Measurements from ENCODE around the gene NDUFA11. TPM values are rescaled to one million over a fixed set of nuclear protein-coding genes. Genes with fewer than 3 reads are reported as not detected.

NDUFA11 gene
- total and polyA plus RNA-seq, 2 of the 4 experiments (the other 2 are of a cell fraction), result 375 to 1,276 TPM

DNA sequence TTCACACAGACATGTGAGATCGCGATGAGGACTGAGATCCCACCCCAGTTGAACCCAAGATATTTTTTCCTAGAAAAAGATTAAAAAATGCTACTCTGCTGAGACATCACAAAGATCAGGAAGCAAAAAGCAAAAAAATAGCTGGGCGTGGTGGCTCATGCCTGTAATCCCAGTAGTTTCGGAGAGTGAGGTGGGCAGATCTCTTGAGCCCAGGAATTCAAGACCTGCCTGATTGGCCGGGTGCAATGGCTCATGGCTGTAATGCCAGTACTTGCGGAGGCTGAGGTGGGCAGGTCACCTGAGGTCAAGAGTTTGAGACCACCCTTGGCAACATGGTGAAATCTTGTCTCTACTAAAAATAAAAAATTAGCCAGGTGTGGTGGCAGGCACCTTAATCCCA is 53.4 kb downstream of the NDUFA11 start:
- H4K91ac ChIP-seq (ENCODE audit: insufficient read depth, low read depth, low read length), result no peak overlapping the region
- peaks cover 31% of the 10 kb centered on the region for H3K27me3 ChIP-seq (ENCODE audit: control insufficient read depth, insufficient read depth, low read length)
- H3K36me3 ChIP-seq (ENCODE audit: control insufficient read depth, insufficient read depth, low read length), result no peaks in the 10 kb centered on the region
- no peak overlapping the region; the same call in 1 of the 2 replicates for H3K4ac ChIP-seq (ENCODE audit: low read depth, low read length)
- no peak overlapping the region for H3K9ac ChIP-seq (ENCODE audit: low read depth, low read length)
- H4K8ac ChIP-seq (ENCODE audit: low read depth in 2 of 2, low read length in 2 of 2), result no peak overlapping the region
- no peak overlapping the region for H3K23ac ChIP-seq (ENCODE audit: low read depth, low read length)
- no peak overlapping the region for H3K27ac ChIP-seq (ENCODE audit: insufficient read depth, low read length)
- no TSS peak for BruUV-seq (replicated peaks)
- H2BK120ac ChIP-seq (ENCODE audit: low read depth, low read length), result no peak overlapping the region
- POLR2A ChIA-PET (ENCODE audit: unreplicated experiment), result no interaction called here
- CTCF ChIA-PET, result no interaction called here
- no peaks in the 10 kb centered on the region for H3K9me1 ChIP-seq (ENCODE audit: insufficient read depth, low read length)
- no peak overlapping the region for H2AK9ac ChIP-seq (replicated peaks; ENCODE audit: low read depth, low read length, poor library complexity)
- no peaks in the 10 kb centered on the region for H4K20me1 ChIP-seq (ENCODE audit: insufficient read depth, low read length)
- DNase-seq (no peak), ATAC-seq (ENCODE audit: low read depth) (no peak)
- no peak overlapping the region for H2AK5ac ChIP-seq (ENCODE audit: low read depth, low read length)
- H3K14ac ChIP-seq (replicated peaks; ENCODE audit: low read depth, low read length), result no peak overlapping the region
- H3K4me3 ChIP-seq (ENCODE audit: insufficient read depth, low read depth, low read length), result no peak overlapping the region
- intact Hi-C loops (cut with micrococcal nuclease) (no loop called here), dilution Hi-C loops (cut with HindIII; ENCODE audit: low sequenced_read_pairs, unreplicated experiment) (no loop called here), in situ Hi-C loops (cut with MboI; ENCODE audit: low sequenced_read_pairs) (no loop called here)
- H3K18ac ChIP-seq (ENCODE audit: low read depth, low read length), result no peak overlapping the region
- peaks cover 2% of the 10 kb centered on the region; the same call in 1 of the 2 replicates for H3K4me1 ChIP-seq (ENCODE audit: control insufficient read depth, insufficient read depth, low read length)
- no peaks in the 10 kb centered on the region for H3K79me1 ChIP-seq (ENCODE audit: low read depth in 1 of 2, low read length in 2 of 2)
- H2AFZ ChIP-seq (replicated peaks; ENCODE audit: low read length, poor library complexity), result no peak overlapping the region
- no peak overlapping the region; the same call in 1 of the 2 replicates for H2BK20ac ChIP-seq (ENCODE audit: low read depth, low read length)
- TF ChIP-seq ELK1 (IDR thresholded peaks at IDR 0.05; ENCODE audit: borderline replicate concordance, low read depth, low read length) (no peak), MXI1 (IDR thresholded peaks at IDR 0.05; ENCODE audit: borderline replicate concordance, low read depth, low read length) (no peak), RCOR1 (IDR thresholded peaks at IDR 0.05; ENCODE audit: insufficient replicate concordance, low read length) (no peak), RAD21 (IDR thresholded peaks at IDR 0.05; ENCODE audit: low read length) (no peak), SMC3 (IDR thresholded peaks at IDR 0.05; ENCODE audit: low read depth, low read length) (no peak), MAZ (IDR thresholded peaks at IDR 0.05; ENCODE audit: borderline replicate concordance, low read depth, low read length) (no peak), CTCF (conservative IDR thresholded peaks at IDR 0.05; ENCODE audit: low read depth, low read length) (no peak), RFX5 (IDR thresholded peaks at IDR 0.05; ENCODE audit: low read depth, low read length) (no peak), CHD1 (IDR thresholded peaks at IDR 0.05; ENCODE audit: low read depth, low read length) (no peak), BHLHE40 (IDR thresholded peaks at IDR 0.05; ENCODE audit: low read depth, low read length) (no peak), NFE2L2 (IDR thresholded peaks at IDR 0.05; ENCODE audit: low read depth, low read length) (no peak), MAFK (IDR thresholded peaks at IDR 0.05; ENCODE audit: low read depth, low read length) (no peak)
- TF ChIP-seq, protein P1, sequence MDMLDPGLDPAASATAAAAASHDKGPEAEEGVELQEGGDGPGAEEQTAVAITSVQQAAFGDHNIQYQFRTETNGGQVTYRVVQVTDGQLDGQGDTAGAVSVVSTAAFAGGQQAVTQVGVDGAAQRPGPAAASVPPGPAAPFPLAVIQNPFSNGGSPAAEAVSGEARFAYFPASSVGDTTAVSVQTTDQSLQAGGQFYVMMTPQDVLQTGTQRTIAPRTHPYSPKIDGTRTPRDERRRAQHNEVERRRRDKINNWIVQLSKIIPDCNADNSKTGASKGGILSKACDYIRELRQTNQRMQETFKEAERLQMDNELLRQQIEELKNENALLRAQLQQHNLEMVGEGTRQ (IDR thresholded peaks at IDR 0.05; ENCODE audit: low read depth, low read length), result no peak
- H3K9me3 ChIP-seq (ENCODE audit: control insufficient read depth, insufficient read depth, low read length), result no peaks in the 10 kb centered on the region
- no peak overlapping the region for H4K5ac ChIP-seq (ENCODE audit: low read depth, low read length)
- H3K56ac ChIP-seq (ENCODE audit: extremely low read depth, insufficient read depth, low read length), result no peak overlapping the region
- H2BK5ac ChIP-seq (ENCODE audit: low read depth, low read length, poor library complexity, severe bottlenecking), result no peak overlapping the region
- no peak overlapping the region for H3K4me2 ChIP-seq (ENCODE audit: low read depth, low read length)
- WGBS, 2 experiments (ENCODE audit: extremely low coverage in 2 of 2, insufficient read length in 1 of 2), result 80% methylated on average over 2 of the region's 6 CpGs; no CpG with 5 or more reads in 1 of the 2 experiments
- H2BK15ac ChIP-seq (ENCODE audit: low read depth, low read length), result no peak overlapping the region
